ENCODE data around the gene SELENOH.

- TF ChIP-seq POLR2A (IDR thresholded peaks at IDR 0.05; ENCODE audit: low read length) (no peak), GATA1 (IDR thresholded peaks at IDR 0.05; ENCODE audit: low read depth, low read length) (no peak)
Observed at GRCh38 chr11:57745206-57745605, 3.9 kb downstream of the SELENOH start.

Data from erythroblast (primary cell).